HG02970 (cell line): Measurements from ENCODE around the gene CPD.
"Not testable (repeated sequence)": the region's sequence is repeated elsewhere in the genome, so short reads cannot be mapped to it uniquely, and the experiment has no call there.

Experiments
- ATAC-seq: cut with Tn5 transposase; IDR thresholded peaks from one replicate; pipeline ENCODE4 v1.9.1; 2021; ENCODE audit warnings: mild to moderate bottlenecking, moderate library complexity, moderate number of reproducible peaks; ENCODE audit not compliant: unreplicated experiment, low FRiP score

The CPD gene

GRCh38 chr17:30381340-30381659, 2.6 kb downstream of the CPD start:
- no peak for ATAC-seq

- no peak for ATAC-seq
Observed at GRCh38 chr17:30382345-30382744, 3.6 kb downstream of the CPD start.

DNA sequence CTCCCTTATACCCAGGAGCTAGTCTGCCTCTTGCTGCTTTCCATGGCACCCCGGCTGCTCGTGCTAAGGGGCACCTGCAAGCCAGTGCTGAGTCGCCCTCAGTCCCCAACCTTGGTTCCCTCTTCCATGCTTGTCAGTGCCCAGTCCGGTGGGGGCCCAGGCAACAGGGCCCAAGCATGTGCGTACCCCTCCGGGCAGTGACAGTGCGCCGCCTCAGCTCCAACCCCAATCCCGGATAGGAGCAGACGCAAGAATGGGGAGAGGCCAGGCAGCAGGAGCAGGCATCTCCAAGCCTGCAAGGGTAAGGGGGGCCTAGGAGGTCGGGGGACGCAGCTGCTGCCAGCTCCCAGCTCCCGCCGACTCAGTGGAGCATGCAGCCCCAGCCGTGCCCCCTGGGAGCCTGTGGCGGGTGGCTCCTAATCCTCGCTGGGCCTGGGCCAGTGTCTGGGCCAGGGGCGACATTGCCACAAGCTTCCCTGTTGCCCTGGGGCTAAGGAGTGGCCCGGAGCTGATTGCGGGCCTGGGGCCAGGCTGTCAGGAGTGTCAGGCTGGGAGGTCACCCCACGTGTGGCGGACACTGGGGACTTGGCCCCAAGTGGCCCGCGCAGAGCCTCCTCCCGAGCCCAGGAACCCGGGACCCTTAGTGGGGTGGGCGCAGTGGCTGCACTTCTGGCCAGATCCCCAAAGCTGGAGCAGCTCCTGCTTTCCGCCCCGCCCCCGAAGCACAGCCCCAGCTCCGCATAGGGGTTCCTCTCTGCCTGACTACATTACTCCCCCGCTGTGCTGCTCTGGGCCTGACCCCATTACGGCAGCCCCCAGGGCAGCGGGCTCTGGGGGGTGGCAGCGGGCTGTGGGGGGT, 9.8 kb downstream of the CPD start:
- ATAC-seq = no peak

DNA sequence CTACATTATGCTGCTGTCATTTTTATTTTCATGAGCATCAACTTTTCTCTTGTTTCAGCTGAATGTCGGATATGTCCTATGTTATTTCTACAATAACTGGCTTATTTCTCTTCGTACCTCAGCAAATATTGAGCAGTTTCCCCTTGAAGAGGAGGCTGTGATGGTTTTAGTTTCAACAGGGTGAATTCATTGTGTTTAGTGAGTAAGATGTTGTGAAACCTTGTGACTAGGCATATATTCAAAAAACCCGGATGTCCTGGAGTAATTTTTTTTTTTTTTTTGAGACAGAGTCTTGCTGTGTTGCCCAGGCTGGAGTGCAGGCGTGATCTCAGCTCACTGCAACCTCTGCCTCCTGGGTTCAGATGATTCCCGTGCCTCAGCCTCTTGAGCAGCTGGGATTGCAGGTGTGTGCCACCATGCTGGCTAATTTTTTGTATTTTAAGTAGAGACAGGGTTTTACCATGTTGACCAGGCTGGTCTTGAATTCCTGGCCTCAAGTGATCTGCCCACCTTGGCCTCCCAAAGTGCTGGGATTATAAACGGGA, 11.1 kb downstream of the CPD start:
- ATAC-seq = no peak

DNA sequence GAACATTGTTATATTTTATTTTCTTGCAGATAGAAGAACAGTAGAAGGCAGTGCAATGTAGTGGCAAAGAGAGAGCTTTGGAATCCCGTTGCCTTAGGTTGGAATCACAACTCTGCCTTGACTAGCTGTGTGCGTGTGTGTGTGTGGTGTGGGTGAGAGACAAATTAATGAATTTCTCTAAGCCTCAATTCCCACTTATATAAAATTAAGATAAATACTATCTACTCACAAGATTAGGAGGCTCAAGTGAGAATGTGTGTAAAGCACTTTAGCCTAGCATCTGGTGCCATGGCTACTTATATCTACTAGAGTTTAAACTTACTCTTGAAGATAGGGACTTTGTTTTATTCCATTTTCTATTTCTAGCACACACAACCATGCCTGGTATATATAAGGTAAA, 12.8 kb downstream of the CPD start:
- ATAC-seq = no peak

DNA sequence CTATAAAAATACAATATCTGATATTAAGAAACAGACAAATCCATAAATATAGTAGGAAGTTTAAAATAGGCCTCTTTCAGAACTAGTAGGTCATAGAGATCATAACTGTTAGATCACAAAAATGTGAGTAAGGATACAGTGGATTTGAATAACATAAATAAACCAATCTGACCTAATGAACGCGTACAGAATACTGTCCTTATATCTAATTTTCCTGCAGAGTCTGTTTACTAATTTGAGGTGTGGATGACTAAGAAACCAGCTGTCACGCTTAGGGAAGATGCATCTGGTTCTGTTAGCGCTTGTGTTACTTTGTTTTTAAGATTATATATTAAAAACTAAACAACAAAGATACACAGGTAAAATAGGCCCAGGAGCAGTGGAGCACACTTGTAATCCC, 14.8 kb downstream of the CPD start:
- no peak for ATAC-seq

GRCh38 chr17:30393911-30394867, 15.5 kb downstream of the CPD start:
- ATAC-seq = no peak

DNA sequence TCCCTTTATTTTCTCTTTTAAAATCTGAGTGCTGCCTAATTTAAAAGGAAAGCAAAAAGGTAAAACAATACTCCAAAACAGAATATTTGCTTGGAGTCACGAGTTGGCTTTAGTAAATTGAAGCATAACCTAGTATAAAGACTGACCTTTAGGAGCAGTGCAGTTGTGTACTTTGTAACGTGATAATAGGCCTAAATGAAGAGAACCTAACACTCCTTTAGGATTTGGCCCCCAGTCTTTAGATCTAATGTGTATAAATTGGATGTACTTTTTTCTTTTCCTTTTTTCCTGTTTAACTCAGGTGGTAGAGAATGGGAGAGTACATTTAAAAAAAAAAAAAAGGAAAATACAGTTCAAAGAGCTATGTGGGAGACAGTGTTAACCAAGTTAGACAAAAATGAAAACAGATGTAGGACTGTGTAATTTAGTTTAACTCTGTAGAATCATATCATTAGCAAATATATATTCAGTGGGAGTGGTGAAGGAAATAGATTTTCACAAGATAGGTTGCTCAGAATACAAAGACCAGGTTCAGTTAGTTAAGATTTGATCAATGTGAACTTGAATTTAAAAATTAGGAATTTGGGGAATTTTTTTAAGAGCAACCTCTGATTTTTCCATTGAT, 16.8 kb downstream of the CPD start:
- no peak for ATAC-seq

DNA sequence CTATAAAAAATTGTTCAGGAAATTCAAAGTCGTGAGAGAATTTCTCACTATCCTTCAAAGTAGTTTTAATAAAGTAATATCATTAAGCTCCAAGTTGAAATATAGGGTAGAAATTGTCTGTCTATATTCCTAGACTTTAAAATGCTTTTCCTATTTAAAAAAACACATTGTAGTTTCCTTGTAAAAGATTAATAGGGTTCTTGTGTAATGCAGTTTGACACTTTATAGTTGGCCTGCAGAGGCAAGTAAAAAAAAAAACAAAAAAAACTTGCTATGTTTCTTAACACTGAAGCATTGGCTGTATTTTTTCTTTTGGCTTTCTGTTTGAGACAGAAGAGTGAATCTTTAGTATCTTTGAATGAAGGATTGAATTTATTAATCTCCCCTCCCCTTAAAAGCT, 17.4 kb downstream of the CPD start:
- ATAC-seq = no peak

GRCh38 chr17:30396612-30397011, 17.9 kb downstream of the CPD start:
- no peak for ATAC-seq

- ATAC-seq = no peak
Observed at GRCh38 chr17:30398328-30399041, 19.8 kb downstream of the CPD start.

DNA sequence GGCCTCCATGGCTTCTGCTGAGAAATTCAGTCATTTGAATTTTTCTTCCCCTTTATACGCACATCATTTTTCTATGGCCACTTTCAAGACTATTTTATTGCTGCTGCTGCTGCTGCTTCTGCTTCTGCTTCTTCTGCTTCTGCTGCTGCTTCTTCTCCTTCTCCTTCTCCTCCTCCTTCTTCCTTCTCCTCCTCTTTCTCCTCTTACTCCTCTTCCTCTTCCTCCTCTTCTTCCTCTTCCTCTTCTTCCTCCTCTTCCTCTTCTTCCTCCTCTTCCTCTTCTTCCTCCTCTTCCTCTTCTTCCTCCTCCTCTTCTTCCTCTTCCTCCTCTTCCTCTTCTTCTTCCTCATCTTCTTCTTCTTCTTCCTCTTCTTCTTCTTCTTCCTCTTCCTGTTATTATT, 22.4 kb downstream of the CPD start:
- no peak for ATAC-seq

DNA sequence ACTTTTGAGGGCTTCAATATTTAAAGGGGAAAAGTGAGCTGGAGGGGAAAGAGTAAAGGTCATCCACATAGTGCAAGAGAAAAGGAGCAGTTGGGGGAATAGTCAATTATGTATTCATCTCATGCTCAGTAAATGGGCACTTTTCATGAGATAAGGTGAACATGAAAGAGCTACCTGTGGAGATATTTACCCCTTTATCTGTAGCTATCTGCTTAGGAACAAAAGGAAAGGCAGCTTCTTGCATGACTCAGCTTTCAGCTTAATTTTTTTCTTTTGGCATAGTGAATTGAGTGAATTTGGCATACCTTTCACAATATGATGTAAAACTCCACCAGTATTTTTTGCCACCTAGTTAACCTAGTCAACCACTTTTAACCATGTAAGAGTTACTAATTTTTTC, 26.4 kb downstream of the CPD start:
- ATAC-seq = no peak

- ATAC-seq = not testable (repeated sequence)
Observed at GRCh38 chr17:30410627-30411026, 31.9 kb downstream of the CPD start.

- ATAC-seq = not testable (repeated sequence)
Observed at GRCh38 chr17:30412008-30412496, 33.3 kb downstream of the CPD start.

GRCh38 chr17:30413109-30413508, 34.4 kb downstream of the CPD start:
- ATAC-seq = no peak

DNA sequence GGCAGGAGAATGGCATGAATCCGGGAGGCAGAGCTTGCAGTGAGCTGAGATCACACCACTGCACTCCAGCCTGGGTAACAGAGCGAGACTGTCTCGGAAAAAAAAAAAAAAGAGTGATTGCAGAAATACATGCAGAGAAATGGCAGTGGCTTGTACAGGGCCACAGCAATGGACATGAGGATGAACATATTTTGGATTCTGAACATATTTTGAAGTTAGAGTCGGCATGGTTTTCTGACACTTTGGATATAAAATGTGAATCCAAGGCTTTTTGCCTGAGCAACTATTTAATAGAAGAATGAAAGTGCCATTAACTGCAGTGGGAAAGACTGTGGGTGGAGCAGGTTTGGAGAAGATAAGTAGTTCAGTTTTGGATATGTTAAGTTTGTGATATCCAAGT, 35.8 kb downstream of the CPD start:
- no peak for ATAC-seq

DNA sequence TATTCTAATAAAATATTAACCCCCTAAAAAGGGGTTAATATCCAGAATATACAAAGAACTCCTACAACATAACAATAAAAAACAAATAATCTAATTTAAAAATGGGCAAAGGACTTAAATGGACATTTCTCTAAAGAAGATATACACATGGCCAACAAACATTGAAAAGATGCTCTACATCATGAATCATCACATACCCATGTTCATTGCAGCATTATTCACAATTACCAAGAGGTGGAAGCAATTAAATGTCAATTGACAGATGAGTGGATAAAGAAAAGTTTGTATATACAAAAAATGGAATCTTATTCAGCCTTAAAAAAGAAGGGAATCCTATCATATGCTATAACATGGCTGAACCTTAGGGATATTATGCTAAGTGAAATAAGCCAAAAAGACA, 36.8 kb downstream of the CPD start:
- no peak for ATAC-seq

DNA sequence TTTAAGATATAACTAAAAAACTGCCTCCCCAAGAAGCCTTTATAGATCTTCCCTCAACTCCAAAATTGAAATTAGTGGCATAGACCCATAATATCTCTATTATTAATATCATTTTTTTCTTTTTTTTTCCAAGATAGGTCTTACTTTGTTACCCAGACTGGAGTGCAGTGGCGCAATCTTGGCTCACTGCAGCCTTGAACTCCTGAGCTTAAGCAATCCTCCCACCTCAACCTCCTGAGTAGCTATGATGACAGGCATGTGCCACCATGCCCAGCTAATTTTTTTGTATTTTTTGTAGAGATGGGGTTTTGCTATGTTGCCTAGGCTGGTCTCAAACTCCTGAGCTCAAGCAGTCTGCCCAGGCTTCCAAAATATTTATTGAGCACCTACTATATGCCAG, 39.3 kb downstream of the CPD start:
- not testable (repeated sequence) for ATAC-seq

GRCh38 chr17:30421592-30421991, 42.9 kb downstream of the CPD start:
- ATAC-seq = no peak
